NCI-H524 treated with DMSO at 0.1 percent for 48 hours (cell line): Measurements from ENCODE around the gene SMARCAL1.
A peak's percentile ranks its signal among the peaks of the same experiment; 100 is the strongest.
"Not testable (repeated sequence)": the region's sequence is repeated elsewhere in the genome, so short reads cannot be mapped to it uniquely, and the experiment has no call there.

Experiments used
- DNase-seq: peaks from one replicate; lab custom pipeline; 2025; lab: John Stamatoyannopoulos, UW

The SMARCAL1 gene

DNA sequence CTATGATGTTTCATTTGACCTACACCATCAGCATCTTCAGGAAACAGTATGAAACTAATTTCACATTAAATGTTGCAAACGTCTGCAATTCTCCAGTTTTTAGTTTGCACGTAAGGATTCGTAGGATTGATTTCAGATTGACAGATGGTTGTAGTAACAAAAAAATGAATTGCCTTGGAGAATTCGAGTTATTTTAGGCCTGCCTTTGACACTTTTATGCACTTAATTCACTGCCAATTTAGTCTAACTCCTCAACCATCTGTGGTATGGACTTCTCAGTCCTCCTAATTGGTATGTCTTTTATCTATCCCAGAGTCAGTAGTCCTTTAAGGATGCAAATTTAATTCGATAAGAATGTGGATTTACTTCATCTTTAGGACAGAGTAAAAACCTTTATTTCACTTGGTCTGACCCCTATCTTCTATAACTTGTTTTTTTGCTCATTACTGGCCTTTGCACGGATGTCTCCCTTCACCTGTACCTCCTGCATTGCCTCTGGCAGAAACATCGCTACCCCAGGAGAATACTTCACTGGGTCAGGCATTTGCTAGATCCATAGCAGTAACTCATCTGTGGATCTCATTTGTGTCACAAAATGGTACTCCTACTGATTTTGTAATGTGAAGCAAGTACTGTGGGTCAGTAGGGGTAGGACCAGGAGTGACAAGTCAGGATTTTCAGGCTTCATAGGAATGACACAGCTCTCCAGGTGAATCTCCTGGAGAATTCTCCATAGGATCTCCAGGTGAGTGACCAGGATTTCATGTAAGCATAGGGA, 90.3 kb downstream of the SMARCAL1 start:
- no peak for DNase-seq

DNA sequence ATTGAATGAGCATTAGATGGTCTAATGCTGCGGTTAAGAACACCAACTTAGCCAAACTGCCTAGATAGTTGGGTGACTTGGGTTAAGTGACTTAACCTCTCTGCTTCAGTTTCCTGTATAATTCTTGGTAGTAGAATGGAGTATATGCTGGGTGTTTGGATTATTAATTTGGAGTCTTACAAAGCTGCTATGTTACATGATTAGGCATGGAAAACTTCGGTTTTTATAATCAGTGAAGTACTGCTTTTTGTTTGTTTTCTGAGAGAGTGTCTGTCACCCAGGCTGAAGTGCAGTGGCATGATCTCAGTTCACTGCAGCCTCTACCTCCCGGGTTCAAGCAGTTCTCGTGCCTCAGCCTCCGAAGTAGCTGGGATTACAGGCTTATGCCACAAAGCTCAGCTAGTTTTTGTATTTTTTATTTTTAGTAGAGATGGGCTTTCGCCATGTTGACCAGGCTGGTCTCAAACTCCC, 90.9 kb downstream of the SMARCAL1 start:
- DNase-seq: no peak

GRCh38 chr2:216503697-216504375, 91.6 kb downstream of the SMARCAL1 start:
- no peak for DNase-seq

DNA sequence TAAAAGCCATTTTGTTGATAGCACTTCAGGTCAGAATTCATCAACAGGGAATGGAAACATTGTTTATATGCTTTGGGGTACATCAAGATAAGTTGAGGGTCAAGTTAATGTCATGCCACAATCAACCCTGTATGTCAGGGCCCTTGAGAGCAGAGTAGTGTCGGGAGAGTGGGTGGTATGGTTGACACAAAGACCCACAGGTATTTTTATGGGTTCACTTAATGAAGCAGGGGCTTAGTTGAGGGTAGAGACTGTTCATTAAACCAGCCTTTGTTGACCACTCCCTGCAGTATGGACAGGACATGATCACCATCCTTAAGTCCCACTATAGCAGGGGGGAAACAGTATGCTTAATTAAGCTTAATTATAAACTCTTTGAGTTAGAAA, 92.1 kb downstream of the SMARCAL1 start:
- DNase-seq: no peak

DNA sequence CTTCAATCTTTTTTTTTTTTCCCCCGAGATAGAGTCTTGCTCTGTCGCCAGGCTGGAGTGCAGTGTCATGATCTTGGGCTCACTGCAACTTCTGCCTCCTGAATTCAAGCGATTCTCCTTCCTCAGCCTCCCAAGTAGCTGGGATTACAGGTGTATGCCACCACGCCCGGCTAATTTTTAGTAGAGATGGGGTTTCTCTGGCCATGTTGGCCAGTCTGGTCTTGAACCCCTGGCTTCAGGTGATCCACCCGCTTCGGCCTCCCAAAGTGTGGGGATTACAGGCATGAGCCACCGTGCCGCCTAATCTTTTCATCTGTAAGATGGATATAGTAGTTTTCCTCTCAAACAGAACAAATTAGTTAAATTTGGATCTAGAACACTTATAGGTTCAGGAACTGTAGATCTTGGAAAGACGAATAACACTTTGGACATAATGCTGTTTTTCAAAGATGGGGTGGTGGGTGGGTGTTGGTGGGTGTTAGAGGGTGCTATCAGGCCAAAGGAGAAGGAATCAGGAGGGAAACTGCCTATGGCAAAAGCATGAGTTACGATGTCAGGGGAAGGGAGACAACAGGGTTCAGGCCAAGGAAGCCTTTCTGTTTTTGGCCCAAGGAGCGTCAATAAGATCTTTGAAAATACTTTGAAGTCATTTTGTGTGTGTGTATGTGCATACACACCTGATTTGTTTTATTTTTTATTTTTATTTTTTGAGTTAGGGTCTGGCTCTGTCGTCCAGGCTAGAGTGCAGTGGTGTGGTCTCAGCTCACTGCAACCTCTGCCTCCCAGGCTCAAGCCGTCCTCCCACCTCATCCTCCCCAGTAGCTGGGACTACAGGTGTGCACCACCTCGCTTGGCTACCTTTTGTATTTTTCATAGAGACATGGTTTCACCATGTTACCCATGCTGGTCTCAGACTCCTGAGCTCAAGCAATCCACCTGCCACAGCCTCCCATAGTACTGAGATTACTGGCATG, 93.1 kb downstream of the SMARCAL1 start:
- DNase-seq: no peak

- DNase-seq: no peak
Measured at GRCh38 chr2:216507220-216508160, 95.2 kb downstream of the SMARCAL1 start.

- DNase-seq: no peak
Measured at GRCh38 chr2:216508229-216508628, 95.9 kb downstream of the SMARCAL1 start.

DNA sequence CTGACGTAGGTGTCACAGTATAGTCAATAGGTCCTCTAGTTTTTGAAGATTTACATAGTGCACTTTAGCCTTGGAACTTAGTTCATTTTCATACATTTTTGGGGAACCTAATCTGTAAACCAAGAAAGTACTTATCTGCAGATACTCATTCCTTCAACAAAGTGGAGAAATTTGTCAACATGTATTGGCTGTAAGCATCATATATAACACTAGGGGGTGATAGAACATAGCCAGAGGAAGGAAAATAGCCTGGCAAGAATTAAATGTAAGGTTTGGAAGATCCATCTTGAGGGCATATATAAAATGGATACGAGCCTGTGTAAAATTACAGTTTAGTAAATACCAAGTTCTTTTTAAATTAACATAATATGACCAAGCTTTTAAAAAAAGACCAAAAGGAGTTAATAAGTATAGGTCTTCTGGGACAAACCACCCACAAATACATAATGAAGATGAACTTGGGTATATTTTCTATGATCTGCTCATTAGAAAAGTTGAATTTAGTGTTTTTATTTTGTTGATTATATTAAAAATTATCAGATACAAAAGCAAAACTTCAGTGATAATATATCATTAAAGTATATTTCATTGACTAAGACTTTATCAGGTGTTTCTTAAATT, 104.6 kb downstream of the SMARCAL1 start:
- peak; percentile 26 for DNase-seq

- no peak for DNase-seq
Measured at GRCh38 chr2:216517447-216518225, 105.4 kb downstream of the SMARCAL1 start.

DNA sequence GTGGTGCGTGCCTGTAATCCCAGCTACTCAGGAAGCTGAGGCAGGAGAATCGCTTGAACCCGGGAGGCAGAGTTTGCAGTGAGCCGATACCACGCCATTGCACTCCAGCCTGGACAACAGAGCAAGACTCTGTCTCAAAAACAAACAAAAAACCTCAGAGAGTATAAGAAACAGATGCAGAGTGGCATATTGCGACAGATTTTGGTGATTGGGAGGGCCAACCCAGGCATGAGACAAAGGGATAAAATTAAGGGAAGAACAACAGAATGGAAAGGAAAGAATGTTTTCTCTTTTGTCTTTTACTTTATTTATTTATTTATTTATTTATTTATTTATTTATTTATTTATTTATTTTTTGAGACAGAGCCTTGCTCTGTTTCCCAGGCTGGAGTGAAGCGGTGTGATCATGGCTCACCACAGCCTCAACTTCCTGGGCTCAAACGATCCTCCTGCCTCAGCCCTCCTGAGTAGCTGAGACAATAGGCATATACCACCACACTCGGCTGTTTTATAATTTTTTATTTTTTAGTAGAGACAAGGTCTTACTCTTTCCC, 106.4 kb downstream of the SMARCAL1 start:
- DNase-seq: not testable (repeated sequence)

DNA sequence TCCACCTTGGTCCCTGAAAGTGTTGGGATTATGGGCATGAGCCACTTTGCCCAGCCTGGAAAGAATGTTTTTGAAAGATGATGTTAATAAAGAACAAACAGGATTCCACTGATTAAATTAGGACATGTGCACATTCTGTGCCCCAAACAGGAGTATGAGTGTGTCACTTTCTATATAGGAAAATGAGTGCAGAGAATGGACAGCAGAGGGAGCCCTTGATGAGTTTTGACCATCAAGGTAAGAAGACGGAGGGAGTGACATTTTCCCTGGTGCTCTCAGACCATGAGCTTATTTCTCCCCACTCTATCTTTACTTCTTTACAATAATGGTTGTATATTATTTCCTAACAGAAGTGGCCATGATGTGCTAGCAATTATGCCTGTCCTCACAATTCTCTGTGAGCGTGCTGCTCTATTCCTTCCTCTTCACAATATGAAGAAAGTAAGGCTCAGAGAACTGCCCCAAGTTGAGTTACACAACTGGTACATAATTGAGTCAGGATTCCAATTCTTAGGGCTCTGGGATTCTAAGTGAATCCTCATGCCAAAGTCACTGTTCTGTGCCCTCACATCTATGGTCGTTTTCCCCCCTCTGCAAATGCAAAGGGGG, 107.0 kb downstream of the SMARCAL1 start:
- DNase-seq: peak; percentile 52

DNA sequence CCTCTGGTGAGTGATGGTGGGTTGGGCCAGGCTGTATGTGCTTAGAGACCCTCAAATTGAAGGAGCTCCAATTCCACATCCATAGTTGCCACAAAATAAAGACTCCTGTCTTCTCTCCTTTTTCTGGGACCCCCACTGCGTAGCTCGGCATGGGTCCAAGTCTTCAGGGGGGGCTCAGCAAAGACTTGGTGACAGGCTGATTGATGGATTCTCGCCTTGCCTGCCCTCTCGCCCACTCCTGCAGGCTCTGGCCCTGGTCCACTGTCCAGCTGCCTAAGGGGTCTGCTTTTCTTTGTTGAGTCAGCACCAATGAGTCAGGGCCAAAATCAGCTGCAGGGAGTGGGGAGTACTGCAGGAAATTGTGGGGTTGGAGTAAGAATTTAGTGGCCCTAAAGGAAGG, 107.8 kb downstream of the SMARCAL1 start:
- no peak for DNase-seq

DNA sequence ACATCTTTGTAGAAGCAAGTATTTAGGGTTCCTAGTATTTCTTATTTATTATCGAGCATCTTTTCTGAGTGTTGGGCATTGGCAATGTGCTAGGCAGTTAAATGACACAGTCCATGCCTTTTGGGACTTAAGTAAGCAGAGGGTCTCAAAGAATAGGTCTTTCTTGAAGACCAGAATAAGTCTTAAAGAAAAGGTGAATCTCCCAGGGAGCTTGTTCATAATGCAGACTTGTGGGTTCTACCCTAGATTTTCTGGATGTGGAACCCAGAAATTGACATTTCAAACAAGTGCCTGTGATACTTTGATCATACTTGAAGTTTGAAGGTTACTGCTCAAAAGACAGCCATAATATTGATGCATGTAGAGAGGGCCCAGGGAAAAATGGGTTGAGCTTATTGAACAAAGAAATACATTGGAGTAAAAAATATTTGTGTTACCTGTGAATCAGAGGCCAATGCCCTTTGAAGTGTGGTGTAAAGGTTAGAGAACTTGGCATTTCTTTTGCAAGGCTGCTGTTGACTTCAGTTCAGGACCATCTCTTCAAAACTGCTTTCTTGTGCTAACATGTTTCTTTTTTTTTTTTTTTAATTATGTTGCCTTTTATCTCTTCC, 110.7 kb downstream of the SMARCAL1 start:
- DNase-seq: no peak

DNA sequence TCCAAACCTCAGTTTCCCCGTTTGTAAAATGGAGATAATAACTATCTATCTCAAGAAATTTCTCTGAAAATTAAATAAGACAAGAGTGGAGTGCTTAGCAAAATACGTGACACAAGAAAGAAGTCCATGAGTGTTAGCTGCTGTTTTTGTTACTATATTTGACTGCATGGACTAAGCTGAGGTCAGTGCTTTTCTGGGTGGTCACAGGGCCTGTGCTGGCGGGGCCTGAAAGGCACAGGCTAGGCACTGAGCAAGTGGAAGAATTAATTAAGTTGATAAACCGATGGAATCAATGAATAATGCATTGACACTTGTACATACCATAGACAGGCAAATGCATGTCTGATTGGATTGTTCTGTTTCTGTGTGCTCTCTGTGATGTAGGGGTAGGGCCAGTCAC, 113.7 kb downstream of the SMARCAL1 start:
- DNase-seq: no peak

DNA sequence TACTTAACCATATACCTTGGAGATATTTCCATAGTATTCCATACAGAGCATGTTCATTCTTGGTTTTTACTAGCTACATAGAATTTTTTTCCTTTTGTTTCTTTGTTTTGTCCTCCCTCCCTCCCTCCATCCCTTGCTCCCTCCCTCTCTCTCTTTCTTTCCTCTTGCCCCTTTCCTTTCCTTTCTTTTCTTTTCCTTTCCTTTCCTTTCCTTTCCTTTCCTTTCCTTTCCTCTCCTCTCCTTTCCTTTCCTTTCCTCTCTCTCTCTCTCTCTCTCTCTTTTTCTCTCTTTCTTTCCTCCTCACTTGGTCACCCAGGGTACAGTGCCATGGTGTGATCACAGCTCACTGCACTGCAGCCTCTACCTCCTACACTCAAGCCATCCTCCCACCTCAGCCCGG, 114.7 kb downstream of the SMARCAL1 start:
- no peak for DNase-seq

- no peak for DNase-seq
Measured at GRCh38 chr2:216527600-216527999, 115.3 kb downstream of the SMARCAL1 start.

DNA sequence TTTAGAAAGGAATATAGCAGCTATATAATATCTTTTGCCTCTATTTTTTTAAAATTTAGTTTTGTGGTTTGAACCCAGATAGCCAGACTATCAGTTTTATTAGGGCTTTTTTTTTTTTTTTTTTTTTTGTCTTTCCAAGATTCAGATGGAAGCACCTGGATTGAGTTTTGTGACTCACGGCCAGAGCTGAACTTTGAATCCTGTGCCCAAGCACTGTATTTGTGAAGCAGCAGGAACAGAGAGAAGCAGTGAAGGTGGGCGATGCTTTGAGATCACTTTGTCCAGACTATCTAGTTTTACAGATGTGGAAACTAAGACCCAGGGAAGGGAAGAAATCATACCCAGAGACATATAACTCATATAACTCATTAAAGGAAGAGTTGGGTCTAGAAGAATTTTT, 120.3 kb downstream of the SMARCAL1 start:
- no peak for DNase-seq
